AG04449 (cell line): Measurements from ENCODE around the gene PHC2.

Experiments used
- CTCF ChIA-PET: fragments of 350-600 bp; formaldehyde crosslinking; extraction: SDS; loops from one replicate; lab custom pipeline; 2021; ENCODE audit warnings: antibody characterized with exemption; lab: Yijun Ruan, JAX
- POLR2A ChIA-PET: fragments of 400-600, 350-600 bp; formaldehyde crosslinking; extraction: SDS; loops from one replicate; lab custom pipeline; 2020; ENCODE audit warnings: antibody characterized with exemption, inconsistent platforms; lab: Yijun Ruan, JAX
- DNase-seq: peaks from one replicate; pipeline ENCODE4 v3.0.0-alpha.2; 2010; ENCODE audit warnings: low read depth, low spot score
- H3K4me3 ChIP-seq: 2 replicates; pipeline ENCODE4 v1.5.1; 2011; ENCODE audit warnings: low read depth, mild to moderate bottlenecking, control low read depth, low read length
- TF ChIP-seq, protein P1 (sequence below): IDR thresholded peaks from one replicate; pipeline ENCODE4 v1.5.1; 2011; ENCODE audit warnings: mild to moderate bottlenecking, moderate library complexity, low read length, control low read depth, inconsistent platforms; ENCODE audit not compliant: insufficient read depth; ENCODE audit errors: missing control alignments

Gene PHC2

GRCh38 chr1:33361532-33362235 is 69.2 kb downstream of the PHC2 start:
- no peak overlapping the region for H3K4me3 ChIP-seq
- ChIA-PET CTCF (interaction anchor here (1.6 to 9.9 kb wide), 5 partner anchors 10 to 109 kb away, joined by 4 to 203 read pairs (median 15); no protein-coding TSS in a partner anchor), POLR2A (interaction anchor here (1.3 kb wide), 1 partner anchor 59 kb away, joined by 4 read pairs; no protein-coding TSS in a partner anchor)
- TF ChIP-seq, protein P1, sequence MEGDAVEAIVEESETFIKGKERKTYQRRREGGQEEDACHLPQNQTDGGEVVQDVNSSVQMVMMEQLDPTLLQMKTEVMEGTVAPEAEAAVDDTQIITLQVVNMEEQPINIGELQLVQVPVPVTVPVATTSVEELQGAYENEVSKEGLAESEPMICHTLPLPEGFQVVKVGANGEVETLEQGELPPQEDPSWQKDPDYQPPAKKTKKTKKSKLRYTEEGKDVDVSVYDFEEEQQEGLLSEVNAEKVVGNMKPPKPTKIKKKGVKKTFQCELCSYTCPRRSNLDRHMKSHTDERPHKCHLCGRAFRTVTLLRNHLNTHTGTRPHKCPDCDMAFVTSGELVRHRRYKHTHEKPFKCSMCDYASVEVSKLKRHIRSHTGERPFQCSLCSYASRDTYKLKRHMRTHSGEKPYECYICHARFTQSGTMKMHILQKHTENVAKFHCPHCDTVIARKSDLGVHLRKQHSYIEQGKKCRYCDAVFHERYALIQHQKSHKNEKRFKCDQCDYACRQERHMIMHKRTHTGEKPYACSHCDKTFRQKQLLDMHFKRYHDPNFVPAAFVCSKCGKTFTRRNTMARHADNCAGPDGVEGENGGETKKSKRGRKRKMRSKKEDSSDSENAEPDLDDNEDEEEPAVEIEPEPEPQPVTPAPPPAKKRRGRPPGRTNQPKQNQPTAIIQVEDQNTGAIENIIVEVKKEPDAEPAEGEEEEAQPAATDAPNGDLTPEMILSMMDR = no peak
- no peak for DNase-seq

GRCh38 chr1:33360367-33360766 is 70.5 kb downstream of the PHC2 start:
- H3K4me3 ChIP-seq = no peak overlapping the region
- TF ChIP-seq, protein P1 = no peak
- ChIA-PET POLR2A (no interaction called here), CTCF (interaction anchor here (0.7 to 7.2 kb wide), 5 partner anchors 9 to 110 kb away, joined by 3 to 40 read pairs (median 15); no protein-coding TSS in a partner anchor)
- DNase-seq = no peak

- ChIA-PET POLR2A (no interaction called here), CTCF (interaction anchor here (2.6 to 7.2 kb wide), 4 partner anchors 9 to 111 kb away, joined by 11 to 40 read pairs (median 15); no protein-coding TSS in a partner anchor)
- TF ChIP-seq, protein P1 = no peak
- DNase-seq = no peak
- no peak overlapping the region for H3K4me3 ChIP-seq
Observed at GRCh38 chr1:33359931-33360330, 71.0 kb downstream of the PHC2 start.

GRCh38 chr1:33358795-33359503 is 71.9 kb downstream of the PHC2 start:
- ChIA-PET POLR2A (no interaction called here), CTCF (interaction anchor here (1.0 to 7.2 kb wide), 4 partner anchors 8 to 63 kb away, joined by 5 to 40 read pairs (median 12); no protein-coding TSS in a partner anchor)
- no peak for DNase-seq
- no peak overlapping the region for H3K4me3 ChIP-seq
- TF ChIP-seq, protein P1 = no peak

DNA sequence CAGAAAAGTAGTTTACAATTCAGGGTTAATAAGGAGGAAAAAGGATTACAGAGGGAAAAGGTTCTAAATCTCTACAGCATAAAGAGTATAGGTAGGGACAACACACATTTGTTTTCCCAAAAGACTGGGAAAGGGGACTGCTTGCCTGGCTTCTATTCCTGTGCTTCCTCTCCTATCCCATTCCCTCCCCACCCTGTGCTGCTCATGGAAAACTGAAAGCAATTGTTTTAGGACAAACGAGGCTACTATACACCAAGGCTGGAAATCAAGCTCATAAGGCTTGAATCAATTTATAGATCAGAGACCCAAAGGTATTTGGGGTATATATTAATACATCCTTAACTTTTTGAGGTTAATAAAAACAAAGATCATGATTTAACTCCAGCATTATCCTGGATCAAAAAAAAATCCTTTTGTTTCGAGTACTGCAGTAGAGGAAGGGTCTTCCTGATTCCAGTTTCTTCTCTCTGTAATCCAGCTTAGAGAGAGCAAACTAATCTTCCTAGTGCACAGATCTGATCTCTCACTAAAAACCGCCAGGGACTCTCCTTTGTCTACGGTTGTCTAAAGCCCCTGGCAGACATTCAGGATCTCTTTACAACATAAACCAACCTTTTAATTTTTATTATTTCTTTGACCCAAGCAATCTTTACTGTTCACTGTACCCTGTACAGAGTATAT is 72.6 kb downstream of the PHC2 start:
- H3K4me3 ChIP-seq = no peak overlapping the region
- ChIA-PET POLR2A (no interaction called here), CTCF (interaction anchor here (1.0 to 7.2 kb wide), 5 partner anchors 7 to 113 kb away, joined by 5 to 40 read pairs (median 10); no protein-coding TSS in a partner anchor)
- TF ChIP-seq, protein P1 = no peak
- DNase-seq = no peak
